GM12878 (cell line): Measurements from ENCODE around the gene PPP1R13B. TPM values are rescaled to one million over a fixed set of nuclear protein-coding genes. Genes with fewer than 3 reads are reported as not detected.

Source experiments
- ATAC-seq: fragments of 200-7000 bp; cut with Tn5 transposase; 3 replicates; pipeline ENCODE4 v1.9.1; 2020; ENCODE audit warnings: mild to moderate bottlenecking, moderate library complexity
- BruUV-seq: library from RNA; stranded (reverse); fragments of 400-500 nt; replicated peaks from 2 replicates; lab custom pipeline; 2021; lab: Mats Ljungman, UMichigan
- CTCF ChIA-PET: fragments of 300-600 bp; sonication (Branson Sonifier 250); formaldehyde crosslinking; extraction: SDS; loops from one replicate; lab custom pipeline; 2021; ENCODE audit warnings: inconsistent platforms; lab: Yijun Ruan, JAX
- POLR2A ChIA-PET: fragments of 350-600 bp; formaldehyde crosslinking; extraction: SDS; loops from one replicate; lab custom pipeline; 2021; ENCODE audit warnings: inconsistent platforms; lab: Charles Lee
- RAD21 ChIA-PET: fragments of 300-600 bp; sonication (Branson Sonifier 250); formaldehyde crosslinking; loops from one replicate; lab custom pipeline; 2023; ENCODE audit warnings: antibody characterized with exemption; ENCODE audit not compliant: unreplicated experiment; lab: Charles Lee
- SMC1A ChIA-PET: fragments of 300-600 bp; sonication (Branson Sonifier 250); formaldehyde crosslinking; loops from one replicate; lab custom pipeline; 2023; ENCODE audit not compliant: unreplicated experiment, uncharacterized antibody; lab: Charles Lee
- DNase-seq: peaks from one replicate; pipeline ENCODE4 v3.0.0-alpha.2; 2011; ENCODE audit warnings: low read depth, low spot score
- FAIRE-seq: peaks from 3 replicates; lab custom pipeline; 2011; peaks lifted over from hg19 to GRCh38; lab: Jason Lieb, UNC
- H2AFZ ChIP-seq: 2 replicates; pipeline ENCODE4 v1.6.0; 2011; ENCODE audit warnings: low read depth, low read length, control low read depth; ENCODE audit not compliant: control insufficient read depth
- H3K27ac ChIP-seq: 2 replicates; pipeline ENCODE4 v1.5.1; 2011; ENCODE audit warnings: control low read depth; ENCODE audit not compliant: control insufficient read depth, insufficient read depth
- H3K27me3 ChIP-seq, 2 experiments: replicated peaks in 1 of 2; 2 replicates each; pipeline versions ENCODE4 v1.6.0 to v1.6.1; 2011; ENCODE audit warnings: low read length in 1 of 2; ENCODE audit not compliant: control insufficient read depth in 2 of 2, insufficient read depth in 2 of 2
- H3K36me3 ChIP-seq, 2 experiments: 2 replicates each; pipeline ENCODE4 v1.5.1; 2011; ENCODE audit warnings: low read length in 1 of 2; ENCODE audit not compliant: control insufficient read depth in 2 of 2, insufficient read depth in 2 of 2
- H3K4me1 ChIP-seq: 2 replicates; pipeline ENCODE4 v1.6.1; 2011; ENCODE audit warnings: mild to moderate bottlenecking, low read length, moderate library complexity, mixed read lengths; ENCODE audit not compliant: control insufficient read depth, insufficient read depth
- H3K4me2 ChIP-seq: 2 replicates; pipeline ENCODE4 v1.6.0; 2011; ENCODE audit warnings: control low read depth; ENCODE audit not compliant: control insufficient read depth, insufficient read depth
- H3K4me3 ChIP-seq: fragments of 200-600 bp; sonication (generic); 2 replicates; pipeline ENCODE4 v1.5.1; 2016
- H3K79me2 ChIP-seq: 2 replicates; pipeline ENCODE4 v1.6.0; 2011; ENCODE audit warnings: low read length; ENCODE audit not compliant: control insufficient read depth, insufficient read depth
- H3K9ac ChIP-seq: 2 replicates; pipeline ENCODE4 v1.8.0; 2011; ENCODE audit warnings: low read length, control low read depth, mixed read lengths; ENCODE audit not compliant: control insufficient read depth, insufficient read depth
- H3K9me3 ChIP-seq: replicated peaks from 3 replicates; pipeline ENCODE4 v1.5.1; 2011; ENCODE audit warnings: mild to moderate bottlenecking, low read length; ENCODE audit not compliant: control insufficient read depth, insufficient read depth
- H4K20me1 ChIP-seq: 2 replicates; pipeline ENCODE4 v1.6.0; 2011; ENCODE audit not compliant: control insufficient read depth, insufficient read depth
- ASH2L ChIP-seq: fragments of 300-600, 200-600 bp; sonication (generic); IDR thresholded peaks from 2 replicates; pipeline ENCODE4 v1.6.1; 2017; ENCODE audit warnings: low read depth, mild to moderate bottlenecking, borderline replicate concordance
- BHLHE40 ChIP-seq, 2 experiments: fragments of 450-650 bp in 1 of 2; IDR thresholded peaks; 2 replicates each; pipeline ENCODE4 v1.6.1; 2011 to 2017; ENCODE audit warnings: low read depth in 2 of 2, borderline replicate concordance in 1 of 2, improper control_type of control experiment in 1 of 2, low read length in 1 of 2, mild to moderate bottlenecking in 1 of 2
- CEBPB ChIP-seq, 2 experiments: fragments of 150-350 bp in 1 of 2; IDR thresholded peaks; 2 replicates each; pipeline ENCODE4 v1.6.1; 2012 to 2014; ENCODE audit warnings: low read depth in 2 of 2, low read length in 2 of 2, borderline replicate concordance in 1 of 2, inconsistent platforms in 1 of 2
- CHD2 ChIP-seq: IDR thresholded peaks from 2 replicates; pipeline ENCODE4 v1.6.1; 2011; ENCODE audit warnings: low read depth, low read length, improper control_type of control experiment, borderline replicate concordance
- EP300 ChIP-seq, 2 experiments: fragments of 150-350 bp in 1 of 2; IDR thresholded peaks; 2 replicates each; pipeline ENCODE4 v1.6.1; 2011 to 2012; ENCODE audit warnings: low read depth in 2 of 2, low read length in 2 of 2, borderline replicate concordance in 1 of 2, improper control_type of control experiment in 1 of 2, inconsistent platforms in 1 of 2; ENCODE audit not compliant: control insufficient read depth in 1 of 2
- HCFC1 ChIP-seq: fragments of 150-350 bp; IDR thresholded peaks from 2 replicates; pipeline ENCODE4 v1.6.1; 2014; ENCODE audit warnings: low read length
- IRF4 ChIP-seq: IDR thresholded peaks from 2 replicates; pipeline ENCODE4 v1.6.1; 2011; ENCODE audit warnings: low read depth, low read length
- KLF5 ChIP-seq: fragments of 450-650 bp; IDR thresholded peaks from 2 replicates; pipeline ENCODE4 v1.6.1; 2014; ENCODE audit warnings: mild to moderate bottlenecking; ENCODE audit not compliant: partially characterized antibody
- MLLT1 ChIP-seq: fragments of 450-650 bp; IDR thresholded peaks from 2 replicates; pipeline ENCODE4 v1.6.1; 2016; ENCODE audit warnings: mild to moderate bottlenecking
- MTA2 ChIP-seq: fragments of 450-650 bp; IDR thresholded peaks from 2 replicates; pipeline ENCODE4 v1.6.1; 2016; ENCODE audit warnings: low read depth, mild to moderate bottlenecking, moderate library complexity
- RCOR1 ChIP-seq: conservative IDR thresholded peaks from 2 replicates; pipeline ENCODE4 v1.6.1; 2012; ENCODE audit warnings: low read depth, low read length, improper control_type of control experiment
- SKIL ChIP-seq: fragments of 450-650 bp; IDR thresholded peaks from 2 replicates; pipeline ENCODE4 v1.6.1; 2017; ENCODE audit warnings: mild to moderate bottlenecking, low read depth, inconsistent platforms; ENCODE audit not compliant: poor library complexity, severe bottlenecking
- SREBF1 ChIP-seq: IDR thresholded peaks from 2 replicates; pipeline ENCODE4 v1.6.1; 2012; ENCODE audit warnings: mild to moderate bottlenecking, low read length
- WRNIP1 ChIP-seq: IDR thresholded peaks from 2 replicates; pipeline ENCODE4 v1.6.1; 2011; ENCODE audit warnings: low read depth, low read length, improper control_type of control experiment, borderline replicate concordance
- ZBTB40 ChIP-seq: fragments of 450-650 bp; IDR thresholded peaks from 2 replicates; pipeline ENCODE4 v1.6.1; 2016; ENCODE audit warnings: mild to moderate bottlenecking, moderate library complexity, borderline replicate concordance
- WGBS: methylation state at CpG from one replicate; pipeline ENCODE4 v1.1.6; 2016; ENCODE audit warnings: low lambda C conversion rate; ENCODE audit not compliant: insufficient replicate concordance, insufficient coverage; ENCODE audit errors: missing lambda C conversion rate; 5-methylcytosine and 5-hydroxymethylcytosine counted together
- in situ Hi-C: fragments of 300-500 bp; cut with MboI; formaldehyde crosslinking; loops from 9 replicates; pipeline ENCODE4 v1.14.3; 2018; ENCODE audit warnings: mixed read lengths
- intact Hi-C: fragments of 100-400 bp; cut with micrococcal nuclease; formaldehyde crosslinking; loops from one replicate; pipeline ENCODE4 v1.14.2; 2022; ENCODE audit not compliant: unreplicated experiment
- polyA plus RNA-seq, 11 experiments: library from polyadenylated mRNA; depleted of rRNA in 4 of 11; unstranded in 6 of 11; stranded (reverse) in 5 of 11; fragments of >200 nt; fragmentation: Nextera tagmentation in 4 of 11; fragmentation: Illumina TruSeq in 1 of 11; extraction: Ambion mirVana in 4 of 11; extraction: Trizol in 1 of 11; gene quantifications; 1 replicate in 1 of 11; 2 replicates in 10 of 11; pipeline versions ENCODE4 v1.2.1 to v1.2.3, GENCODE V29; 2011 to 2016; ENCODE audit warnings: inconsistent platforms in 2 of 11, missing spikeins in 2 of 11, low read depth in 1 of 11
- total RNA-seq, 4 experiments: library from RNA; depleted of rRNA in 3 of 4; stranded (reverse); fragments of >200 nt in 3 of 4; fragmentation: Illumina TruSeq in 1 of 4; extraction: Trizol in 1 of 4; gene quantifications; 2 replicates each; pipeline versions ENCODE4 v1.2.1 to v1.2.3, GENCODE V29; 2013 to 2021

Gene PPP1R13B
- total and polyA plus RNA-seq, 10 of the 15 experiments (the other 5 are each of a cell fraction or from before 2014, with no cell fraction given): 0.16 to 8.1 (median 3.2) TPM

- H3K79me2 ChIP-seq: no peaks in the 10 kb centered on the region
- no peaks in the 10 kb centered on the region for H3K4me1 ChIP-seq
- no peaks in the 10 kb centered on the region; the same call in 2 of the 3 replicates for H3K9me3 ChIP-seq
- DNase-seq (no peak), FAIRE-seq (no peak), ATAC-seq (no peak)
- H4K20me1 ChIP-seq: no peaks in the 10 kb centered on the region
- H3K27ac ChIP-seq: no peak overlapping the region
- ChIA-PET RAD21 (no interaction called here), POLR2A (interaction anchor here (0.6 to 1.0 kb wide), 2 partner anchors 13 to 40 kb away, joined by 5 read pairs; no protein-coding TSS in a partner anchor), CTCF (interaction anchor here (1.5 kb wide), 1 partner anchor 41 kb away, joined by 6 read pairs; no protein-coding TSS in a partner anchor), SMC1A (no interaction called here)
- H3K4me2 ChIP-seq: no peak overlapping the region
- no TSS peak for BruUV-seq
- intact Hi-C loops: no loop called here
- in situ Hi-C loops: no loop called here
- H3K4me3 ChIP-seq: no peak overlapping the region
- no peaks in the 10 kb centered on the region for H3K36me3 ChIP-seq
- peaks cover 0 to 1% of the 10 kb centered on the region in 2 experiments; a peak in 1 of 4 replicates for H3K27me3 ChIP-seq
- no peak overlapping the region for H2AFZ ChIP-seq
- 36% methylated on average over 16 of the region's 18 CpGs for WGBS
- no peak overlapping the region for H3K9ac ChIP-seq
- TF ChIP-seq WRNIP1 (no peak), MLLT1 (no peak), HCFC1 (no peak), BHLHE40 (IDR thresholded peaks at IDR 0.05; ENCODE audit: borderline replicate concordance in 1 of 2, low read depth in 2 of 2, low read length in 1 of 2) (no peak), MTA2 (no peak), KLF5 (no peak), SKIL (no peak), SREBF1 (no peak), ASH2L (no peak), ZBTB40 (no peak), IRF4 (no peak), CHD2 (no peak), EP300 (IDR thresholded peaks at IDR 0.05; ENCODE audit: borderline replicate concordance in 1 of 2, control insufficient read depth in 1 of 2, low read depth in 2 of 2, low read length in 2 of 2) (no peak), CEBPB (IDR thresholded peaks at IDR 0.05; ENCODE audit: borderline replicate concordance in 1 of 2, low read depth in 2 of 2, low read length in 2 of 2) (no peak), RCOR1 (no peak)
Observed at GRCh38 chr14:103859416-103860202, 12.2 kb upstream of the PPP1R13B start.
